HepG2 (cell line): ENCODE measurements around the gene PHTF2. TPM values are rescaled to one million over a fixed set of nuclear protein-coding genes. Genes with fewer than 3 reads are reported as not detected.
"Not testable (repeated sequence)": the region's sequence is repeated elsewhere in the genome, so short reads cannot be mapped to it uniquely, and the experiment has no call there.

Experiments
- ATAC-seq: fragments of 200-7000 bp; cut with Tn5 transposase; 3 replicates; pipeline ENCODE4 v1.9.1; 2020; ENCODE audit warnings: mild to moderate bottlenecking, moderate library complexity
- BruUV-seq: library from RNA; stranded (reverse); fragments of 400-500 nt; replicated peaks from 2 replicates; lab custom pipeline; 2021; lab: Mats Ljungman, UMichigan
- CTCF ChIA-PET: fragments of 300-600 bp; formaldehyde crosslinking; extraction: SDS; loops from one replicate; lab custom pipeline; 2021; ENCODE audit warnings: low total read pairs, inconsistent platforms, low intra/inter-chr PET ratio; lab: Yijun Ruan, JAX
- POLR2A ChIA-PET: fragments of 350-600 bp; sonication (Branson Sonifier 250); formaldehyde crosslinking; loops from one replicate; lab custom pipeline; 2020; ENCODE audit warnings: antibody characterized with exemption, inconsistent platforms; lab: Yijun Ruan, JAX
- DNase-seq: peaks from one replicate; pipeline ENCODE4 v3.0.0-alpha.2; 2015; ENCODE audit warnings: low spot score
- FAIRE-seq: peaks from 3 replicates; lab custom pipeline; 2011; peaks lifted over from hg19 to GRCh38; lab: Jason Lieb, UNC
- H2AFZ ChIP-seq: one replicate; pipeline ENCODE4 v1.6.1; 2011; ENCODE audit warnings: low read length, inconsistent platforms
- H3K27ac ChIP-seq: fragments of 300-600 bp; 3 replicates; pipeline ENCODE4 v1.8.0; 2011; ENCODE audit warnings: mixed run types, mild to moderate bottlenecking, mixed read lengths, low read length, inconsistent platforms; ENCODE audit not compliant: insufficient read depth; ENCODE audit errors: extremely low read length
- H3K27me3 ChIP-seq, 2 experiments: fragments of 200-600 bp in 1 of 2; 2 replicates in 1 of 2; 3 replicates in 1 of 2; pipeline versions ENCODE4 v1.6.0 to v1.8.0; 2011; ENCODE audit warnings: low read length in 2 of 2, mild to moderate bottlenecking in 2 of 2, moderate library complexity in 2 of 2, inconsistent platforms in 1 of 2; ENCODE audit not compliant: insufficient read depth in 2 of 2, control insufficient read depth in 1 of 2
- H3K36me3 ChIP-seq, 2 experiments: fragments of 200-600 bp in 1 of 2; replicated peaks in 1 of 2; 2 replicates in 1 of 2; 3 replicates in 1 of 2; pipeline versions ENCODE4 v1.5.1 to v1.8.0; 2011; ENCODE audit warnings: low read length in 2 of 2, inconsistent platforms in 1 of 2; ENCODE audit not compliant: insufficient read depth in 2 of 2, control insufficient read depth in 1 of 2
- H3K4me1 ChIP-seq: 2 replicates; pipeline ENCODE4 v1.5.1; 2012; ENCODE audit warnings: low read length, inconsistent platforms; ENCODE audit not compliant: insufficient read depth
- H3K4me2 ChIP-seq: 2 replicates; pipeline ENCODE4 v1.6.0; 2011; ENCODE audit warnings: low read depth, low read length, inconsistent platforms
- H3K4me3 ChIP-seq, 3 experiments: fragments of 200-600 bp in 1 of 3; sonication (generic), shearing (Covaris generic) in 1 of 3; replicated peaks in 1 of 3; 2 replicates each; pipeline ENCODE4 v1.5.1; 2011 to 2016; ENCODE audit warnings: low read length in 3 of 3, inconsistent platforms in 2 of 3, low read depth in 2 of 3, mild to moderate bottlenecking in 2 of 3, control low read depth in 1 of 3, mixed read lengths in 1 of 3; ENCODE audit not compliant: insufficient read depth in 1 of 3
- H3K79me2 ChIP-seq: one replicate; pipeline ENCODE4 v1.6.1; 2011; ENCODE audit warnings: low read length, inconsistent platforms; ENCODE audit not compliant: insufficient read depth
- H3K9ac ChIP-seq: 2 replicates; pipeline ENCODE4 v1.6.0; 2011; ENCODE audit warnings: mild to moderate bottlenecking, low read depth, low read length, inconsistent platforms; ENCODE audit not compliant: insufficient read depth
- H3K9me3 ChIP-seq: 2 replicates; pipeline ENCODE4 v1.5.1; 2012; ENCODE audit warnings: mild to moderate bottlenecking, low read length
- H4K20me1 ChIP-seq: 2 replicates; pipeline ENCODE4 v1.6.0; 2011; ENCODE audit warnings: inconsistent platforms, mild to moderate bottlenecking, low read length, moderate library complexity; ENCODE audit not compliant: insufficient read depth
- ATF1 ChIP-seq: IDR thresholded peaks from 2 replicates; pipeline ENCODE4 v1.6.1; 2016; ENCODE audit warnings: mild to moderate bottlenecking, control low read depth
- CENPT ChIP-seq: sonication (generic); formaldehyde crosslinking; IDR thresholded peaks from 2 replicates; pipeline ENCODE4 v1.8.0; 2022; ENCODE audit warnings: low read depth, mild to moderate bottlenecking, moderate library complexity, missing genetic modification reagents
- DNMT3B ChIP-seq: conservative IDR thresholded peaks from 2 replicates; pipeline ENCODE4 v1.6.1; 2016; ENCODE audit warnings: missing biosample characterization, control low read depth
- MAFK ChIP-seq, 2 experiments: IDR thresholded peaks in 1 of 2; conservative IDR thresholded peaks in 1 of 2; 2 replicates each; pipeline ENCODE4 v1.6.1; 2011; ENCODE audit warnings: improper control_type of control experiment in 2 of 2, low read length in 2 of 2
- SYNCRIP ChIP-seq: fragments of 200-400 bp; formaldehyde crosslinking; IDR thresholded peaks from 2 replicates; pipeline ENCODE4 v1.6.1; 2018; ENCODE audit warnings: mild to moderate bottlenecking, low read depth, low read length; ENCODE audit not compliant: insufficient read depth
- ZNF670 ChIP-seq: sonication (generic); formaldehyde crosslinking; IDR thresholded peaks from 2 replicates; pipeline ENCODE4 v1.8.0; 2022; ENCODE audit warnings: mild to moderate bottlenecking, missing genetic modification reagents, borderline replicate concordance
- WGBS: methylation state at CpG from one replicate; pipeline ENCODE4 v1.1.6; 2017; ENCODE audit warnings: low lambda C conversion rate; 5-methylcytosine and 5-hydroxymethylcytosine counted together
- in situ Hi-C: cut with HindIII; loops from 2 replicates; pipeline ENCODE4 v1.10.0; 2017; ENCODE audit warnings: low pct_unique_long_range_greater_than_20kb; ENCODE audit not compliant: extremely low pct_ligation_motif_present
- intact Hi-C: fragments of 100-400 bp; cut with micrococcal nuclease; formaldehyde crosslinking; loops from one replicate; pipeline ENCODE4 v1.10.0; 2022; ENCODE audit not compliant: unreplicated experiment
- polyA plus RNA-seq, 8 experiments: library from polyadenylated mRNA; depleted of rRNA in 3 of 8; stranded (reverse) in 7 of 8; unstranded in 1 of 8; fragments of >200 nt; fragmentation: Illumina TruSeq in 4 of 8; extraction: Trizol in 4 of 8; gene quantifications; 2 replicates each; pipeline versions ENCODE4 v1.2.1 to v1.2.3, GENCODE V29; 2011 to 2016; ENCODE audit warnings: low read depth in 4 of 8, missing spikeins in 1 of 8, mixed read lengths in 1 of 8; ENCODE audit not compliant: insufficient read depth in 1 of 8
- total RNA-seq, 5 experiments: library from RNA; depleted of rRNA; stranded (reverse); fragments of >200 nt; fragmentation: Illumina TruSeq; extraction: Trizol; gene quantifications; 2 replicates each; pipeline ENCODE4 v1.2.3, GENCODE V29; 2016; ENCODE audit warnings: low read depth in 1 of 5
- TF ChIP-seq, protein P1 (sequence below): sonication (generic); formaldehyde crosslinking; IDR thresholded peaks from 2 replicates; pipeline ENCODE4 v1.4.0; 2020; ENCODE audit warnings: mild to moderate bottlenecking, missing genetic modification reagents
- TF ChIP-seq, protein P2 (sequence below), 2 experiments: sonication (generic) in 1 of 2; formaldehyde crosslinking in 1 of 2; IDR thresholded peaks; 2 replicates each; pipeline versions ENCODE4 v1.4.0 to v1.6.1; 2018 to 2020; ENCODE audit warnings: missing genetic modification reagents in 2 of 2, borderline replicate concordance in 1 of 2, low read depth in 1 of 2, mild to moderate bottlenecking in 1 of 2, missing biosample characterization in 1 of 2

The PHTF2 gene
- total and polyA plus RNA-seq, 2 of the 13 experiments (the other 11 are each of a cell fraction or from before 2014, with no cell fraction given): 7.4 to 10.2 TPM

DNA sequence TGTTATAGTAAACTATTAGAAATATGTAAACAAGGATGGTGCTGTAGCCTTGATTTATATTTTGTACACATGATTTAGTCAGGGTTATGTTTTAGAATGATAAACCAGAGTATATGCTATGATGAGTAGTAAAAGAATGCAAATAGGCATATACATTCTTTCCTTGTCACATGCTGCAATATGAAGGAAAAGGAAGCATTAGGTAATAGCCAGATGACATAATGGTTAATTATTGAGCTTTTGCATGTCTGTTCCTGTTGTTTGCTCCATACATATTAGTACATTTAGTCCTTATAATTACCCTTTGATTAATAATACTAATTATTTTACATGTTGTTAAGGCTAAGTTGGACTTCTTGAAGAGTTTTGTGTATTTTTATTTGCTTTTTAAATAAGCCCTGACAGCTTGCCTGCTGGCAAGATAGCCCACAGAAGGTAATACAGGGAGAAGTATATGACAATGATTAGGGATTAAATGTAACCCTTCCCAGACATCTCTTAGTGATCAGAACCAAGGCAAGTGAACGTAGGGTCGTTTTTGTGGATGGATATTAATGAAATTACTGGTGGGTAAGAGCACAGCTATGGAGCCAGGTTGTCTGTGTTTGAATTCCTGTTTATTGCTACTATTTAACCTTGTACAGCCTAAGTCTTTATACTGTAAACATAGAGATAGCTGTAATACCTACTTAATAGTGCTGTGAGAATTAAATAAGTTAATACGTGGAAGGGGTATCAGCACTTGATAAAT, 68.4 kb downstream of the PHTF2 start (continued):
- TF ChIP-seq ATF1 (no peak), CENPT (no peak)
- TF ChIP-seq, all 625 proteins: peak for 21

DNA sequence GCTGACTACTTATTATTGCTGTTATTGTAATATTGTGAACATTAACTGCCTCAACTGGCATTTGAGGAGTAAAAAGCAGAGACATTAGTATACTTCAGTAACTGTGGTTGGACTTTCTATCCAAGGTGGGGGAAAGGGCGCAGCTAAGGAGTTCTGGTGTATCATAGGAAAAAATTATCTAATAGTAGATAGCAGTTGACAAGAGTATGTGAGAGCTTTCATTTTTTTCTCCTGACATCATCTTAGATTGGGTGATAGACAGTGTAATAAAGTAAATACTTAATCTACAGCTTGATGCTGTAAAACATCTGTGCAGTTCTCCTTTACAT, 68.9 kb downstream of the PHTF2 start:
- Histone ChIP-seq H3K4me2 (no peak overlapping the region), H3K9me3 (no peaks in the 10 kb centered on the region), H2AFZ (no peak overlapping the region), H3K36me3 (no peaks in the 10 kb centered on the region; a peak in 2 of 5 replicates), H4K20me1 (no peaks in the 10 kb centered on the region), H3K9ac (no peak overlapping the region), H3K79me2 (no peaks in the 10 kb centered on the region), H3K27ac (no peak overlapping the region), H3K4me3 (no peak overlapping the region), H3K4me1 (peaks cover 29% of the 10 kb centered on the region), H3K27me3 (no peaks in the 10 kb centered on the region)
- in situ Hi-C loops: no loop called here
- WGBS: 100% methylated on average over 1 of the region's 1 CpG
- FAIRE-seq (no peak), DNase-seq (no peak), ATAC-seq (no peak)
- ChIA-PET CTCF (no interaction called here), POLR2A (no interaction called here)
- intact Hi-C loops: no loop called here
- no TSS peak for BruUV-seq
- TF ChIP-seq DNMT3B (CRISPR knock-in tag): no peak
- TF ChIP-seq, protein P1, sequence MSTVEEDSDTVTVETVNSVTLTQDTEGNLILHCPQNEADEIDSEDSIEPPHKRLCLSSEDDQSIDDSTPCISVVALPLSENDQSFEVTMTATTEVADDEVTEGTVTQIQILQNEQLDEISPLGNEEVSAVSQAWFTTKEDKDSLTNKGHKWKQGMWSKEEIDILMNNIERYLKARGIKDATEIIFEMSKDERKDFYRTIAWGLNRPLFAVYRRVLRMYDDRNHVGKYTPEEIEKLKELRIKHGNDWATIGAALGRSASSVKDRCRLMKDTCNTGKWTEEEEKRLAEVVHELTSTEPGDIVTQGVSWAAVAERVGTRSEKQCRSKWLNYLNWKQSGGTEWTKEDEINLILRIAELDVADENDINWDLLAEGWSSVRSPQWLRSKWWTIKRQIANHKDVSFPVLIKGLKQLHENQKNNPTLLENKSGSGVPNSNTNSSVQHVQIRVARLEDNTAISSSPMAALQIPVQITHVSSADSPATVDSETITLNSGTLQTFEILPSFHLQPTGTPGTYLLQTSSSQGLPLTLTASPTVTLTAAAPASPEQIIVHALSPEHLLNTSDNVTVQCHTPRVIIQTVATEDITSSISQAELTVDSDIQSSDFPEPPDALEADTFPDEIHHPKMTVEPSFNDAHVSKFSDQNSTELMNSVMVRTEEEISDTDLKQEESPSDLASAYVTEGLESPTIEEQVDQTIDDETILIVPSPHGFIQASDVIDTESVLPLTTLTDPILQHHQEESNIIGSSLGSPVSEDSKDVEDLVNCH (CRISPR knock-in tag): no peak
- peak; percentile 65 to 80; a peak in 3 of 4 replicates for TF ChIP-seq MAFK (conservative IDR thresholded peaks at IDR 0.05 in 1 of 2, IDR thresholded peaks at IDR 0.05 in 1 of 2; ENCODE audit: low read length in 2 of 2)
- TF ChIP-seq ZNF670 (CRISPR knock-in tag): no peak
- TF ChIP-seq SYNCRIP: no peak
- TF ChIP-seq, protein P2, sequence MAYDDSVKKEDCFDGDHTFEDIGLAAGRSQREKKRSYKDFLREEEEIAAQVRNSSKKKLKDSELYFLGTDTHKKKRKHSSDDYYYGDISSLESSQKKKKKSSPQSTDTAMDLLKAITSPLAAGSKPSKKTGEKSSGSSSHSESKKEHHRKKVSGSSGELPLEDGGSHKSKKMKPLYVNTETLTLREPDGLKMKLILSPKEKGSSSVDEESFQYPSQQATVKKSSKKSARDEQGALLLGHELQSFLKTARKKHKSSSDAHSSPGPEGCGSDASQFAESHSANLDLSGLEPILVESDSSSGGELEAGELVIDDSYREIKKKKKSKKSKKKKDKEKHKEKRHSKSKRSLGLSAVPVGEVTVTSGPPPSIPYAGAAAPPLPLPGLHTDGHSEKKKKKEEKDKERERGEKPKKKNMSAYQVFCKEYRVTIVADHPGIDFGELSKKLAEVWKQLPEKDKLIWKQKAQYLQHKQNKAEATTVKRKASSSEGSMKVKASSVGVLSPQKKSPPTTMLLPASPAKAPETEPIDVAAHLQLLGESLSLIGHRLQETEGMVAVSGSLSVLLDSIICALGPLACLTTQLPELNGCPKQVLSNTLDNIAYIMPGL (CRISPR knock-in tag; IDR thresholded peaks at IDR 0.05; ENCODE audit: borderline replicate concordance in 1 of 2, low read depth in 1 of 2): no peak

DNA sequence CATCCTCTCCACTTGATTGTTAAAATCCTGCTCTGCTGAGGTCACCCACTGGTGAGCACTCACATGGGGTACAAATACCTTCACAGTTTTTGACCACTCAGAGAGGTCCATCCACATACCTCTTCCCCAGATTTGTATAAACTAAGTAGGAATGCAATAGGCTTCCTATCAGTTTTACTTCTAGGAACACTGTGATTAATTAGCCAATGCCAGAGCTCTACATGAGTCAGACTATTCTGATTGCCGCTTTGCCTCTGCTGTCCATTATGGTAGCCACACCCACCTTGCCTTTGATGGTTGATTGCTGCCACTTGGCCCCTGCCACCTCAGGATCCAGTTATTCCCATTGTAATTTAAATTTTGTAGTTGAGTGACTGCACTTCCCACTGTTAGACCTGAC, 73.7 kb downstream of the PHTF2 start:
- BruUV-seq, H3K4me3 ChIP-seq, H3K9me3 ChIP-seq, H3K27me3 ChIP-seq, in situ Hi-C loops, H3K27ac ChIP-seq, FAIRE-seq, CTCF ChIA-PET, ATAC-seq, H3K4me1 ChIP-seq, H2AFZ ChIP-seq, H3K79me2 ChIP-seq, POLR2A ChIA-PET, H4K20me1 ChIP-seq, H3K9ac ChIP-seq, H3K4me2 ChIP-seq, DNase-seq, intact Hi-C loops, H3K36me3 ChIP-seq: not testable (repeated sequence)
- 93% methylated on average over 1 of the region's 1 CpG for WGBS
